ENCODE data around the gene CEPT1.

GRCh38 chr1:111201275-111202090, 61.5 kb downstream of the CEPT1 start:
- TF ChIP-seq CTCF (IDR thresholded peaks at IDR 0.05; ENCODE audit: low read depth, low read length), result no peak
- TF ChIP-seq EZH2phosphoT487 (IDR thresholded peaks at IDR 0.05; ENCODE audit: low read depth), result no peak
